AG04450 (cell line): ENCODE results near the gene ZNF410. TPM values are rescaled to one million over a fixed set of nuclear protein-coding genes. Genes with fewer than 3 reads are reported as not detected.
"Not testable (repeated sequence)": the region's sequence is repeated elsewhere in the genome, so short reads cannot be mapped to it uniquely, and the experiment has no call there.

Experiments
- CTCF ChIA-PET: fragments of 300-600, 350-600 bp; formaldehyde crosslinking; extraction: SDS; loops from one replicate; lab custom pipeline; 2022; ENCODE audit warnings: antibody characterized with exemption, inconsistent platforms; lab: Charles Lee
- POLR2A ChIA-PET: fragments of 350-600 bp; formaldehyde crosslinking; extraction: SDS; loops from one replicate; lab custom pipeline; 2021; ENCODE audit warnings: antibody characterized with exemption, inconsistent platforms; lab: Yijun Ruan, JAX
- DNase-seq: peaks from one replicate; pipeline ENCODE4 v3.0.0-alpha.2; 2011; ENCODE audit warnings: low read depth, low spot score
- H3K27ac ChIP-seq: one replicate; pipeline ENCODE4 v1.5.1; 2012; ENCODE audit warnings: low read depth, low read length, control low read depth
- H3K27me3 ChIP-seq: one replicate; pipeline ENCODE4 v1.6.0; 2012; ENCODE audit warnings: low read length; ENCODE audit not compliant: control insufficient read depth, insufficient read depth
- H3K4me3 ChIP-seq: 2 replicates; pipeline ENCODE4 v1.5.1; 2011; ENCODE audit warnings: mild to moderate bottlenecking, low read depth, low read length, control low read depth
- H3K9me3 ChIP-seq: 2 replicates; pipeline ENCODE4 v1.5.1; 2012; ENCODE audit warnings: low read length; ENCODE audit not compliant: control insufficient read depth, insufficient read depth
- CTCF ChIP-seq: IDR thresholded peaks from 2 replicates; pipeline ENCODE4 v1.5.1; 2011; ENCODE audit warnings: low read depth, low read length, control low read depth, inconsistent platforms
- polyA plus RNA-seq: library from polyadenylated mRNA; depleted of rRNA; stranded (reverse); fragments of >200 nt; gene quantifications from 2 replicates; pipeline ENCODE4 v1.2.3, GENCODE V29; 2011

ZNF410 gene
- polyA plus RNA-seq, 1 experiment = 54.5 TPM

GRCh38 chr14:73888971-73889370 lies 2.3 kb downstream of the ZNF410 start:
- Histone ChIP-seq H3K9me3 (no peaks in the 10 kb centered on the region; the same call in 1 of the 2 replicates), H3K27ac (no peak overlapping the region), H3K27me3 (no peaks in the 10 kb centered on the region), H3K4me3 (no peak overlapping the region)
- no peak for DNase-seq
- CTCF ChIA-PET = no interaction called here
- POLR2A ChIA-PET = interaction anchor here (0.7 kb wide), 1 partner anchor 129 kb away, joined by 4 read pairs; a partner anchor contains a TSS
- no peak for TF ChIP-seq CTCF

- no peak overlapping the region for H3K27ac ChIP-seq
- CTCF ChIA-PET = no interaction called here
- H3K27me3 ChIP-seq = no peaks in the 10 kb centered on the region
- no peak overlapping the region for H3K4me3 ChIP-seq
- POLR2A ChIA-PET = no interaction called here
- no peak for DNase-seq
- TF ChIP-seq CTCF = no peak
- no peaks in the 10 kb centered on the region; the same call in 1 of the 2 replicates for H3K9me3 ChIP-seq
Measured at GRCh38 chr14:73889376-73889775, 2.7 kb downstream of the ZNF410 start.

GRCh38 chr14:73894180-73894687 lies 7.6 kb downstream of the ZNF410 start:
- POLR2A ChIA-PET = interaction anchor here (0.7 kb wide), 1 partner anchor 41 kb away, joined by 5 read pairs; no protein-coding TSS in a partner anchor
- DNase-seq, H3K4me3 ChIP-seq, H3K9me3 ChIP-seq, CTCF ChIA-PET, H3K27me3 ChIP-seq, H3K27ac ChIP-seq: not testable (repeated sequence)

GRCh38 chr14:73895939-73896338 lies 9.3 kb downstream of the ZNF410 start:
- no peaks in the 10 kb centered on the region for H3K9me3 ChIP-seq
- H3K27me3 ChIP-seq = no peaks in the 10 kb centered on the region
- H3K4me3 ChIP-seq = no peak overlapping the region
- H3K27ac ChIP-seq = no peak overlapping the region
- POLR2A ChIA-PET = no interaction called here
- CTCF ChIA-PET = no interaction called here
- no peak for DNase-seq
- TF ChIP-seq CTCF = no peak

GRCh38 chr14:73896521-73896920 lies 9.9 kb downstream of the ZNF410 start:
- Histone ChIP-seq H3K4me3 (no peak overlapping the region), H3K9me3 (no peaks in the 10 kb centered on the region), H3K27ac (no peak overlapping the region), H3K27me3 (no peaks in the 10 kb centered on the region)
- CTCF ChIA-PET = no interaction called here
- TF ChIP-seq CTCF = no peak
- DNase-seq = no peak
- POLR2A ChIA-PET = no interaction called here
